Thoracic aorta (tissue), 2 donors: Measurements from ENCODE around the gene PRRT1B. TPM values are rescaled to one million over a fixed set of nuclear protein-coding genes. Genes with fewer than 3 reads are reported as not detected.
"Not testable (repeated sequence)": the region's sequence is repeated elsewhere in the genome, so short reads cannot be mapped to it uniquely, and the experiment has no call there.

Experiments
- ATAC-seq: fragments of 150-250 bp; one replicate; pipeline ENCODE4 v1.8.0; 2017; ENCODE audit warnings: low read depth; ENCODE audit not compliant: insufficient number of reproducible peaks, low FRiP score
- DNase-seq: peaks from one replicate; pipeline ENCODE4 v3.0.0-alpha.2; 2020; ENCODE audit warnings: low spot score
- H3K27ac ChIP-seq, 2 donors: fragments of 200-600 bp; sonication (generic); 1 replicate in 1 of 2; 2 replicates in 1 of 2; pipeline ENCODE4 v1.5.1; 2016; ENCODE audit warnings: mild to moderate bottlenecking in 2 of 2, moderate library complexity in 2 of 2
- H3K27me3 ChIP-seq: fragments of 200-600 bp; sonication (generic); replicated peaks from 2 replicates; pipeline ENCODE4 v1.6.0; 2016; ENCODE audit warnings: mild to moderate bottlenecking; ENCODE audit not compliant: insufficient read depth
- H3K36me3 ChIP-seq: fragments of 200-600 bp; sonication (generic); one replicate; pipeline ENCODE4 v1.5.1; 2016
- H3K4me1 ChIP-seq, 2 donors: fragments of 200-600 bp; sonication (generic); 1 replicate in 1 of 2; 2 replicates in 1 of 2; pipeline versions ENCODE4 v1.5.1 to v1.6.0; 2016; ENCODE audit warnings: low read depth in 2 of 2, mild to moderate bottlenecking in 1 of 2; ENCODE audit not compliant: control insufficient read depth in 1 of 2
- H3K4me3 ChIP-seq: fragments of 200-600 bp; sonication (generic); 2 replicates; pipeline ENCODE4 v1.5.1; 2016; ENCODE audit warnings: mild to moderate bottlenecking
- H3K9me3 ChIP-seq: fragments of 200-600 bp; sonication (generic); 2 replicates; pipeline ENCODE4 v1.5.1; 2016
- CTCF ChIP-seq: fragments of 200-600 bp; sonication (generic); IDR thresholded peaks from one replicate; pipeline ENCODE4 v1.5.1; 2019; ENCODE audit warnings: antibody characterized with exemption
- total RNA-seq, 2 donors: library from RNA; depleted of rRNA; stranded (reverse); fragments of >200 nt; gene quantifications; one replicate each; pipeline versions ENCODE4 v1.1.0 to v1.2.3, GENCODE V29; 2016

The PRRT1B gene
- total RNA-seq, 2 donors from 2014 or later, result not detected

GRCh38 chr9:131511416-131511815 is 33.9 kb upstream of the PRRT1B start:
- H3K9me3 ChIP-seq, result no peaks in the 10 kb centered on the region
- ATAC-seq, result no peak

GRCh38 chr9:131511880-131512279 is 33.4 kb upstream of the PRRT1B start:
- Histone ChIP-seq H3K36me3 (peaks cover 60% of the 10 kb centered on the region), H3K4me1 (no peaks in the 10 kb centered on the region), H3K9me3 (no peaks in the 10 kb centered on the region), H3K4me3 (no peak overlapping the region), H3K27ac (no peak overlapping the region), H3K27me3 (no peaks in the 10 kb centered on the region)
- TF ChIP-seq CTCF, result no peak
- no peak for ATAC-seq
- DNase-seq, result no peak

More at GRCh38 chr9:131511416-131511815, 33.9 kb upstream of the PRRT1B start:
- TF ChIP-seq CTCF, result no peak
- no peak for DNase-seq
- Histone ChIP-seq H3K36me3 (peaks cover 58% of the 10 kb centered on the region), H3K4me1 (no peaks in the 10 kb centered on the region), H3K27ac (no peak overlapping the region), H3K27me3 (no peaks in the 10 kb centered on the region), H3K4me3 (no peak overlapping the region)

- Histone ChIP-seq H3K9me3 (no peaks in the 10 kb centered on the region), H3K4me3 (no peak overlapping the region), H3K27me3 (no peaks in the 10 kb centered on the region), H3K27ac (no peak overlapping the region), H3K4me1 (no peaks in the 10 kb centered on the region), H3K36me3 (peaks cover 63% of the 10 kb centered on the region)
- ATAC-seq, result no peak
- no peak for DNase-seq
- no peak for TF ChIP-seq CTCF
These were observed 32.1 kb upstream of the PRRT1B start for GRCh38 chr9:131513177-131513576.

- not testable (repeated sequence) for DNase-seq, H3K27me3 ChIP-seq, ATAC-seq, H3K4me3 ChIP-seq, H3K27ac ChIP-seq, H3K4me1 ChIP-seq, H3K9me3 ChIP-seq
- peaks cover 73% of the 10 kb centered on the region for H3K36me3 ChIP-seq
These were observed 29.7 kb upstream of the PRRT1B start for GRCh38 chr9:131515559-131516031.

- Histone ChIP-seq H3K36me3 (peaks cover 68% of the 10 kb centered on the region), H3K4me3 (no peak overlapping the region), H3K27ac (no peak overlapping the region), H3K9me3 (no peaks in the 10 kb centered on the region), H3K27me3 (no peaks in the 10 kb centered on the region), H3K4me1 (no peaks in the 10 kb centered on the region)
- no peak for ATAC-seq
- no peak for DNase-seq
- TF ChIP-seq CTCF, result no peak
These were observed 29.2 kb upstream of the PRRT1B start for GRCh38 chr9:131516100-131516499.

- TF ChIP-seq CTCF, result no peak
- H3K36me3 ChIP-seq, result peaks cover 64% of the 10 kb centered on the region
- H3K27ac ChIP-seq, result no peak overlapping the region
- H3K9me3 ChIP-seq, result no peaks in the 10 kb centered on the region
- ATAC-seq, result no peak
- H3K4me3 ChIP-seq, result no peak overlapping the region
- no peak for DNase-seq
- no peaks in the 10 kb centered on the region for H3K4me1 ChIP-seq
- H3K27me3 ChIP-seq, result no peaks in the 10 kb centered on the region
These were observed 28.4 kb upstream of the PRRT1B start for GRCh38 chr9:131516930-131517329.
